GM12873 (cell line): ENCODE data around the gene CHN1.

Experiments
- CTCF ChIP-seq: IDR thresholded peaks from 2 replicates; pipeline ENCODE4 v1.5.1; 2012; ENCODE audit warnings: low read depth, mild to moderate bottlenecking, moderate library complexity, low read length, control low read depth; ENCODE audit not compliant: insufficient read depth; ENCODE audit errors: missing control alignments

CHN1 gene

GRCh38 chr2:174766271-174766670 is 238.9 kb downstream of the CHN1 start:
- TF ChIP-seq CTCF, result no peak

GRCh38 chr2:174765576-174765975 is 239.6 kb downstream of the CHN1 start:
- no peak for TF ChIP-seq CTCF

GRCh38 chr2:174764280-174765255 is 240.6 kb downstream of the CHN1 start, which contains the start of gene CHRNA1:
CHRNA1 (minus strand) TSS chr2:174764472; CDS start chr2:174764394, 78 bp downstream.
- TF ChIP-seq CTCF, result no peak

GRCh38 chr2:174763780-174764179 is 241.4 kb downstream of the CHN1 start:
- no peak for TF ChIP-seq CTCF

- no peak for TF ChIP-seq CTCF
These were observed 242.7 kb downstream of the CHN1 start for GRCh38 chr2:174762464-174762863.

GRCh38 chr2:174761837-174762236 is 243.3 kb downstream of the CHN1 start:
- no peak for TF ChIP-seq CTCF

GRCh38 chr2:174760845-174761473 is 244.2 kb downstream of the CHN1 start:
- TF ChIP-seq CTCF, result no peak
